ENCODE measurements around the gene CHAF1A.
A peak's percentile ranks its signal among the peaks of the same experiment; 100 is the strongest.

Gene CHAF1A

DNA sequence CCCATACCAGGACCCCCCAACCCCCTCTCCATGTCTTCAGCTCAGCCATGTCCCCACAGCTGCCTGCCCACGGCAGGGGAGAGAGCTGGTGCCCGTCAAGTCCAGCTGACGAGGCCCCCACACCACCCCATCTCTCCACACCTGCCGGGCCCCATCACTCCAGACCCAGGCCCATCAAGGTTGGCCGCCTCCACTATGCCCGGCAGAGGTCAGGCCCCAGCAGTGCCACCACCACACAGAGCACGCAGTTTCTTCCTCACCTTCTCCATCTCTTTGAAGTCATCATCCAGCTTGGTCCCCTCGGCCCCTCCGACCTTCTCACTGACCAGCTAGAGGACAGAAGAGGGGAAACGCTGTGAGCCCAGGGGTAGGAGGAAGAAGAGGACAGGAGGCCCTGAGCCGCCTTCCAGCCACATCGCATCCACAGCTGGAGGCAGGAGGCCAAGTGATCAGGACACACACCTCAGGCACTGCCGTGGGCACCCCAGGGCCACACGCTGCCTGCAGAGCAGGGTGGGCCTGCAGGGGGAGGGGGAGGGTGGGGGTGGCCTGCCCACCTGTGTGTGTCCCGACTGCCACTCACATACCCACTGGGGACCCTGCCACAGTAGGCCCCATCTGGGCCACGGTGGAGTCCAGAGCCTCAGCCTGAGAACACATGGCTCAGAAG is 35.6 kb upstream of the CHAF1A start:
- DNase-seq (ENCODE audit: low read depth in 2 of 2): no peak

DNA sequence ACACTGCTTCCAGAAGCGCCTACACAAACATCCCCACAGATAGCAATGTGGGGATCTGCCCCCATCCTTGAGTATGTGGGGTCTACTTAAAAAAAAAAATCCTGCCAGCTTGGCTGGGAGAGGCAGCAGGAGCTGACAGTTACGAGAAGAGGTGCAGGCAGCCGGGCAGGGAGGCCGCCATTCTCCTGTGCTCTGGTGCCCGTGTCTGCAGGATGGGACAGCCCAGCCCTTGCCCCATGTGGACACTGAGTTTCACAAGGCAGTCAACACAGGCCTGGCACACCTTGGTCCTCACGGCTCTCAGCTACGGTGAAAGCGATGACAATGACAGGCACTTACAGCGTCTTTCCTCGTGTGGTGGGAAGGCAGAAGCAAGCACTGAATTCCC is 35.1 kb upstream of the CHAF1A start:
- no peak for DNase-seq (ENCODE audit: low read depth in 2 of 2)

DNA sequence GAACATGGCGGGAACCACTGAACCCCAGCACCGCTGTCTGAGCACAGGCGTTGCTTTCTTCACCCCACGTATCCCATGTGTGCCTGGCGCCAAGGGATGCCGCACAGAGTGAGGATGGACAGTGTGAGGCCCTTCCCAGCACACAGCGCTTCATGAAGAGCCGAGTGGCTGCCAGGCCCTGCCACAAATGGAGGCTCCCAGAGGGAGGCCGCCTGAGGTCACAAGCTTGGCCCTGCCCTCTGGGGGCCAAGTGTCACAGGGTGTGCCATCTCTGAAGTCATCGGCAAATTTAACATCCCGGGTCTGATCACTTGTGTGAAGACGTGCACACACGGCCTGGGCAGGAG is 34.7 kb upstream of the CHAF1A start:
- no peak for DNase-seq (ENCODE audit: low read depth in 2 of 2)

DNA sequence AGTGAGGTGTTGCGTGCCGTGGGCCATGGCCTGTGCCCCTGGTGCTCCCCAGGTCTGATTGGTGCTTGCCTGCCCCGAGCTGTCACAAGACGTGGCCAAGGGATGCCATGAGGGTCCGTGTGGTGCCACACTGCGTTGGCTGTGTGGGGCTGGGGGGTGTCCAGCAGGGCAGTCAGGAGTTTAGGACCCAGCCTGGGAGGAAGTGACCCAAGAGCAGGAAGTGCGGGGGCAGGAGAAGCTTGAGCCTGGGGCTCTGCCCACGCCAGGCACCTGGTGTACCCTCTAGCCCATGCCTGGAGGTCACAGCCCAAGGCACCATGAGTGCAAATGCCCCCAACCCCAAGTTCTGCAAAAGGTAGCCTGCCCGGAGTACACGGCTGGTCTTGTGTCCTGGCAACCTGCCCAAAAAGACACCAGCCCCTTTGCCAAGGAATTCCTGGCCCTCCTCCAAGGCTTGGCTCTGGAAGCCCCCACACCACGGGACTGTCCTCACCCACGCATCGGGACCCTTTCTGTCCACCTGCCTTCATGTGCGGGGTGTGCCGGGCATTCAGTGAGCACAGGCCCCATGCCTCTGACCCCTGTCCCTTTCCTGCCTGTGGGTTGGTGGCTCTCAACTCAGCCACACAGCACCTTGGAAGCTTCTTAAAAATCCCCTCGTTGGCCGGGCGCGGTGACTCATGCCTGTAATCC is 34.2 kb upstream of the CHAF1A start:
- no peak for DNase-seq (ENCODE audit: low read depth in 2 of 2)

DNA sequence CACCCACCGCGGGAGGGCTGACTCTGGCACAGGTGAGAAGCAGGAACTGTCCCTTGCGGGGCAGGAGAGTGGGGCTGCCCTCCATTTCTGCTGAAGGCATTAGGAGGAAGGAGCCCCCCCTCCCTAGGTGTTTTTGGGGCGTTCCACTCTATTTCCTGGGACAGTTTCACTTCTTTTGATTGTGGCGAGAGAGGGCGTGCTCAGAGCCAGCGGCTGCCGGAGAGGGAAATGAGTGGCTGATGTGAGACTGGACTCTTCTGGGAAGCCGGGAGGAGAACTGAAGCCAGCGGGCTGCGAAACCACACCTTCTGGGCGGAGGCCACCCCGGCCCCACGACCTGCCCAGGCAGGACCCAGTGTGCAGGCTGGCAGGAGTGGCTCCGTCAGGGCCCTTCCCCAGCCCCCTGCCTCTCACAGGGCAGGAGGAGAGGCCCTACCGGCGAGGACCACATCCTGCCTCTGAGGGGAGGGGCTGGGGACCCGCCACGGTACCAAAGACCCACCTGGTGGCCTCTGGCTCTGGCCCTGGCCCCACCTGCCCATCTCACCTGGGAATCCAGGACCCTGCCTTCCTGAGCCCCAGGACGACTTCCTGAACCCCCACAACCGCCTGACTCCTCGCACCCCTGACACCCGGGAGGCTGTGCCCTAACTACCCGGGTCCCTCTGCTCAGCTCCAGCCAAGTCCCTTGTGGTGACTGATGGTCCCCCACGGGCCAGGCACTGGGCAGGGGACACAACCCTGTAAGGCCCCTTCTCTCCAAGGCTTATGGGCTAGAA is 33.1 kb upstream of the CHAF1A start:
- DNase-seq (ENCODE audit: low read depth in 2 of 2): peak; percentile 54 to 64

DNA sequence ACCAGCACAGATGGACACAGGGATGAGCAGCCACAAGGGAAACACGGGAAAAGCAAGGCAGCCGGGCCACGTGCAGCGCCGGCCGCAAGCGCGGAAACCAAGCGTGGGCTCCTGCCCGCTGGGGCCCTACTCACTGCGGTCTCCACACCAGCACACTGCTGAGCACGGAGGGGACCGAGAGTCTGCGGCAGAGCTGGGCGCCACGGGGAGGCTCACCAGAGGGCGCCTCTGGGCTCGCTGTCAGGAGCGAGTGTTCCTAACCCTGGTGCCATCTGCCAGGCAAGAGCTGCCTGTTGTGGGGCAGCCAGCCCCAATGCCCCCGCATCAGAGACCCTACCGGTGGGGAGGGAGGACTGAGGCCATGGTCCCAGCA is 32.6 kb upstream of the CHAF1A start:
- DNase-seq (ENCODE audit: low read depth in 2 of 2): peak; percentile 74 to 76

DNA sequence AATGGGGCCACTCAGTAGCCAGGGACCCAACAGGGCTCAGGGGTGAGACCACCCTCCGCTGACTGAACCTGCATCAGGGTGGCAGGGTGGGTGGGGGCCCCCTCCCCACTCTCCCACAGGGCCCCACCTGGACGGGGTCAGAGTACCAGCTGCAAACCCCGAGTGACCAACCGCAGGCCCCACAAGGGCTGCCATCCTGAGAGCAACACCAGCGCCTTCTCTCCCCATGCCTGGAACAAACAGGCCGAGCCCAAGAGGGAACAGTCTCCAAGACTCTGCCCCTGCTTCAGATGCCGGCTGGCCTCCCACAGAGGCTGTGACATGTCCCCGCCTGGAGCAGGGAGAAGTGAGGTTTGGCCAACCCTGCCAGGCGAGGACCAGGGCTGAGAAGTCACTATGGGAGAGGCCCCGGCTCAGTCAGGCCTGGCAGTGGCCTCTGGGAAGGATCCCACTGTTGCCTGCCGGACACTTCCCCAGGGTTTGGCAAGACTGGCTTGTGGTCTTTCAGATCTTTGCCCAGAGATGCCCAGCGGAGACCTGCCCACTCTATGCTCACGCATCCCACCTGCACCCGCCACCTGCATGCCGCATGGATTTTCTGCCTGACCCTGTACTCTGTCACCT is 31.9 kb upstream of the CHAF1A start:
- no peak for DNase-seq (ENCODE audit: low read depth in 2 of 2)

DNA sequence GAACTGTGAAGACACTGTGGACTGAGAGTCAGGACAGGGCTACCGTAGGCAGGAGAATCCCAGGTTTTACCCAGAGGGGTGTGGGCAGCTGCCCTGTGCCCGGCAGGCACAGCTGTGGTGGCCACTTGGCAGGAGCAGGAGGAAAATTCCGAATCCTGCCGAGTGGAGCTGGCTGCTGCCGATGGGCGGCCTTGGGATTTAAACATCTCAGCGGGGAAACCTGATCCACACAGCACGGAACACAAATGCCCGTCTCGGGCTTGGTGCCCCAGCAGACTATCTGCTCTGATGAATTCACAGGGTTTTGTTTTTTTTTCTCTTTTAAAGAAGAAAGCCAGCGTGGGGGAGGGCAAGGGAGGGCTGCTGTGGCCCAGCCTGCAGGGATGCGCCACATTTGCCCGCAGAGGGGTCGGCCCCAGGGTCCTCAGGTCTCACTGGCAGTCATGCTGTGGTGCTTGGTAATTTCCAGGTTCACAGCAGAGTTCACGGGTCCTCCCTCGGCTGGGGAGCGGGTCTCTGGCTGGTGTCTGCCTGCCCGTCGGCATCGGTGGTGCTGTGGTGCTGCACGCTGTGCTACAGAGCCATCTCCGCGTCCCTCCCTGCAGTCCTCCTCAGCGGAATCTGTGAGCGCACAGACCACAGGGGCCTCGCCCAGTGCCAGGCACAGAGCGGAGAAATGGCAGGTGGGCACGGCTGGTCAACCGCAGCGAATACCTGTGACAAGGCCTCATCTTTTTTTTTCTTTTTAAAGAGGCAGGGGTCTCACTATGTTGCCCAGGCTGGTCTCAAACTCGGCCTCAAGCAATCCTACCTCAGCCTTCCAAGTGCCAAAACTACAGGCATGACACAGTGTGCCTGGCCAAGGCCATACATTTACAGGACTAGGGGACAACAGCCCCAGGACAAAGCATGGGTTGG is 30.9 kb upstream of the CHAF1A start:
- DNase-seq (ENCODE audit: low read depth in 2 of 2): no peak

DNA sequence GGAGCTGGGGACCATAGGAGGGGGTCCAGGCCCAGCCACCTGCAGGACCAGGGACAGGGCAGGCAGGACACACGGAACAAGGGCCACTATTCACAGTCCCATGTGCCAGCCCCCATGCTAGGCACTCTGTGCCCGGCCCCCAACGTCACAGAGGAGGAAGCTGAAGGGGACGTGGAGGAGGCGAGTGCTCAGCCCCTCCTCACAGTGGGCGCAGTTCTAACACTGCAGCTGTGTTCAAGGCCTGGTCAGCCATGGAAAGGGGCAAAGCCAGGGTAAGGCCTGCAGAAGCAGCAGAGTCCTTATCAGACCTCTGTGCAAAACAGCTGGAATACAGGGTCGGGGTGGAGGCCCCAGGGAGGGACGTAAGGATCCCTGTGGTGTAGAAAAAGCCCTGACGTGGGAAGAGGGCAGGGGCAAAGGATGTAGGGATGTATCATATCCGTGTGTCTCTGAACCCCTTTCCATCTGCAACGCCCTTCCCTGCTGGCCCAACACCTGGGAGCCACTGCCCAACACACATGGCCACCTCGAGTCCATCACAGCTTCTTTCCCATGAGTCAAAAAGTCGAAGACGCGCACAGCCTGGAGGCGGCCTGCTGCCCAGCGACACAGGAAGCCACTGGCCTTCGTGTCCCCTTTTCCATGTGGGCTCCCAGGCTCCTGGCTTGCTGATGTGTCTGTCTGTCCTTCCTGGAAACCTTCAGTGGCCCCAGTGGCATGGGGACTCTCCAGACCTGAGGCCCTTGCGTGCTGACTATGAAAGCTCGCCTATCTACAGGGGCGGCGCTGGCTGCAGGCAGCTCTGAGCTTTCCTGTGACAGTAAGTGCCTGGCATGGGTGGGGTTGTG is 30.1 kb upstream of the CHAF1A start:
- no peak for DNase-seq (ENCODE audit: low read depth in 2 of 2)

DNA sequence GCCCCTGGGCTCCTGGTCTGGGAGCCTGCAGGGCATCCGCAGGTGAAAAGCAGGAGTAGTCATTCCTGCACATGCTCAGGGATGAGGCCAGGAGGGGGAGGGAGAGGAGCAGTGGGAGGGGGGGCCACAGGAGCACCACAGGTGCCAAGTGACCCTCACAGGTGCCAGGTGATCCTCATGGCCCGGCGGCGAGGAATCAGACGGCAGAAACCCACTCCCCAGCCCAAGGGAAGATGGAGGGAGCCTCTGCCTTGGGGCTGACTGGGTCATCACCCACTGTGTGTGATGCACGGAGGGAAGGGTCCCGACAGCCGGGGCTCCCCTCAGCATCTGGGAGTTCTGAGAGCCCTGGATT is 29.4 kb upstream of the CHAF1A start:
- DNase-seq (ENCODE audit: low read depth in 2 of 2): no peak

DNA sequence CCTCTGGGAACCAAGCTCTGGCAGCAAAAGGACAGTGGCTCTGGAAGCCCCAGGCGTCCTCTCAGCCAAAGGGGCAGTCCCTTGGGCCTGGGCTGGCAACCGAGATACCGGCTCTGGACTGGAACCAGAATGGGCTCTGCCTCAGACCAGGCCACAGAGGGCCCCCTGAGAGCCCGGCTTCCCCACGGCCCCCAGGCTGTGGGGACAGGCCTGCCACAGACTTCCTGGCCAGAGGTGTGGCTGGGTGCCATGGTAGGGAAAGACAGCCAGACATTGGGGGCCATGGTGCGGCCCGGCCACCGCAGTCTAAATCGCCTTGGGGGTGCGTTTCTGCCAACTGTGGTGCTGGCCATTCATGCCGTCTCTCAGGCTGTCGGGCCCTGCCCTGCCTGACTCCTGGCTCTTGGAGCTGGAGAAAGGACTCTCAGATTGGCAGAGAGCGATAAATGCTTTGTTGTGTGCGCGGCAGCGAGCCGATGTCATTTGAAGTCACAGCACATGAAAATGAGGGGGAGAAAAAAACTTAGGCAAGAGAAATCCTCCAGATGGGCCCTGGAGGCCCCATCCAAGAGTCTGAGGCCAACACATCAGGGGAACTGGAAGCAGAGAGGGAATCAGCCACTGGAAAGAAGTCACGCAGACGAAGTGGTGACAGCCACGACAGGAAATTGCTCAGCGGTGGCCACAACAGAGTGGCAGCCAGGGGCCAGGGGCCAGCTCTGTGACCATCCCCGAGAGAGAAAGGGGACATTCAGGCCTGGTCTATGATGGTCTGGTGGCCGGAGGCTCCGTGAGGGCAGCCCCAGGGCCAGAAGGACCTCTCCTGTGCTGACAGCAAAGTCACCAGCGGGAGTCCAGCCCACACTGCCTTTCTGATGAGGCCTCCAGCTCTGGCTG is 28.6 kb upstream of the CHAF1A start:
- DNase-seq (ENCODE audit: low read depth in 2 of 2): no peak

DNA sequence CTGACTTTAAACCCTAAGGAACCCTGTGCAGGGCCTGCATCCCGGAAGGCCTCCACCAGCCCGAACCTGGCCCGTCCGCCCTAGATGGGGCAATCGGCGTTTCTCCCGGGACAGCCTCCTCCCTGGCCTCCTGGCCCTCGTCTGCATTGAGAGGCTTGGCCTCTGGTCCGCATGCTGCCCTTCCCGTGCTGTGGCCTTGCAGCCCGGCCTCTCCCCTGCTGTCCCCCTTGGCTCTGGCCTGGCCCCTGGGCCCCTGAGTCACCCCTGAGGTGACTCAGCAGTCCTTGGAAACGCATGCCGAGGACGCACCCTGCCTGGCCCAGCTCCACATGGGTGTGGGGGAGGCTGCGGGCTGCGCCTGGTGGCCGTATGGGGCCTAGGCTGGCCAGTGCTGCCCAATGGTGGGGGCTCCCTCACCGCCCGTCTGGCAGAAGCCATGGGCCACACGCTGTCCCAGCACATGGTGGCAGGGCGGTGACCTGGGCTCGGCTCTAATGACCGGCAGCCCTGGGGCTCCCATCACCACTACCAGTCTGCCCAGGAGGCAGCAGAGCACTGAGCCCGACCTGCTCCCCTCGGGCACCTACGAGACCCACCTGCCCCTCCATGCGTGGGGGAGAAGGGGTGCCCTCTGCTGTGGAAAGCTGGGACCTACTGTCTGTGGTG is 27.8 kb upstream of the CHAF1A start:
- DNase-seq (ENCODE audit: low read depth in 2 of 2): no peak

DNA sequence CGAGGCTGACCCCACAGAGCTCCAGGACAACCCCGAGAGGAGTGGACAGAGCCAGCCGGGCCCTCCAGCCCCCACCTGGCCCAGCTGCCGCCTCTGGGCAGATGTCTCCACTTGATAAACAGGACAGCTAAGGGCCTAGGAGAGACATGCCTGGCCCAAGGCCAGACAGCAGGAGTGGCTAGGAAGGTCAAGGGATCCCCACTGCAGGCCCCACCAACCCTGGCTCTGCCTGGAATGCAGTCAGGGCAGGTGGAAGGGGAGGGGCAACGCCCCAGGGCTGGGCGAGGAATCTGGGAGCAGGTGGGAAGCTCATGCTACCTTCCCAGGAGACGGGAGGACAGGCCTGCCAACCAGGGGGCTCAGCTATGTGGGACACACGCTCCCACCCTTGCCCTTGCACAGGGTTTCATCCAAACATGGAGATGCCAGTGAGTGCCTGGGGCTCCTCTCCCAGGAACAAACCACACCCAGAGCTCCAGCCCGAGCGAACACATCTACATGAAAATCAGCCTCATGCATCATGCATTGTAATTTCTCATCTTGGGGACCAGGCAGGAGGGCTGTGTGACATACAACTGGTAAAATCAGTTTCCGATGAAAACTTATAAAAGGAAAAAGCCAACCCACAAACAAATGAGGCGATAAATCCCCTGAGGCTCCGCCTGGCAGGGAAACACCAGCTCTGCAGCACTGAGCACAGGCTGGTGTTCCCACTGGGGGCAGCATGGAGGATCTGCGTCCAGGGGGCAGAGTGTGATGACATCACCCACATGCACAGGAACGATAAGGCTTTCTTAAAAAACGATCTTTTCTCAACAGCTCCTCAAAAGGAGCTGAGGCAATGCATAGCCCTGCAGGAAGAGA is 27.0 kb upstream of the CHAF1A start:
- no peak for DNase-seq (ENCODE audit: low read depth in 2 of 2)

DNA sequence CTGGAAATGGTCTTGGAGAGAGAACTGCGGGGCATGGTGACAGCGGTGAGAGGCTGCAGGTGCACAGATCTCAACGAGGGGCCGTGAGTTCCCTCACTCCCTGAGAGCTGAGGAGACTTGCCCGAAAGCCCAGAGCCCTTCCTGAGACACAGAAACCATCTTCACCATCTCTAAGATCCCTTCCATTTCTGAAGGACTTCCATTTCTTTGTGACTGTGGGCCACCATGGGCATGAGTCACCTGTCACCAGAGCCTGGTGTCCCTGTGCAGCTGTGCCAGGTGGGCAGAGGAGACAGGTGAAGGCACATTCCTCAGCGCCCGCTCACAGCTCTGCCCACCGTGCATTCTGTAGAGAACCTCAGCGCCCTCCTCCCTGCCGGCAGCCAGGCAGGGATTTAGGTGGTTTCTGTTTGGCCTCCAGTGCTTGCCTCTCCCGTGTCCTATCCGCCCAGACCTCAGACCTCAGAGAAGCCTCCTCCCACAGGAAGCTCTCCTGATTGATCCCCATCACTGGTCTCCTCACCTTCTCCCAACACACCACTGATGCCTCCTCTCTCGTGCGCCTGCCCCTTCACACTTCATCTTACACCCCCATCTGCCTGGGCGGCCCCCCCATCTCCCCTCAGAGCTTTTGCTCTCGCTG is 26.3 kb upstream of the CHAF1A start:
- no peak for DNase-seq (ENCODE audit: low read depth in 2 of 2)

DNA sequence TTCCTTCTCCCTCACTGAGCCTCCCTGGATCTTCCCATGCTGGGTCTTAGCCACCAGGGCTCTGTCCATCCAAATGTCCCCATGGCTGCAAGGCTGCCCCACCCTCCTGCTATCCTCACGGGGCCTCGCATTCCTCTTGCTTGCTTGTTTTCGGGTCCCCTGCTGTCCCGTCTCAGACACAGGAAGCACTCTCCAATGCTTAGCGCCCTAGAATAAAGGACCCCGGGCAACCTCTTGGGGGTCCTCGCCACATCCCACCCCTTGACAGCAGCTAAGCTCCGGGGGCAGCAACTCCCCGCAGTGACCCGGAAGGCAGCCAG is 25.8 kb upstream of the CHAF1A start:
- no peak for DNase-seq (ENCODE audit: low read depth in 2 of 2)

DNA sequence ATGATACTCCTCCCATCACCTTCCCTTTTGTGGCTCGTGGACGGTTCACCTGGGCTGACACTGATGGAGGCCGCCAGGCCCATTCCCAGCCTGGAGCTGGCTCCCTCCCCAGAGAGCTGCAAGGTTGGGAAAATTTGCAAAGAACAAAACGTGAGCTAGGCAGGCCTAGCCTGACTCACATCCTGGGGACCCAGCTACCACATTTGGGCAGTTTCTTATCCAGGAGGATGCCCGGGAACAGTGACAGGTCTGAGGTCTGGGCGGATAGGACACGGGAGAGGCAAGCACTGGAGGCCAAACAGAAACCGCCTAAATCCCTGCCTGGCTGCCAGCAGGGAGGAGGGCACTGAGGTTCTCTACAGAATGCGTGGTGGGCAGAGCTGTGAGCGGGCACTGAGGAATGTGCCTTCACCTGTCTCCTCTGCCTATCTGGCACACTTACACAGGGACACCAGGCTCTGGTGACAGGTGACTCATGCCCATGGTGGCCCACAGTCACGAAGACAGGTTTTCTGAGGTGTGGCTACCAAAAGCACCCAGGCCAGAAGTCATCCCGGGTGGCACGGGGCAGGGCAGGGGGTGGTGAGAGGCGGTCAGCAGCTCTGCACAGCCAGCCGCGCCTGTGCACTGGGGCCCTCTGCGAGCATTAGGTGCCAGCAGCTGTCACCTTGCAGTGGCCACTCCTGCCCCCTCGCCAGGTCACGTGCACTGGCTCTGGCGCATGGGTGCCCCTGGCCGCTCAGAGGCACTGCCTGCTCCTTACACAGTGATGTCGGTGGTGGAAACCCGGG is 25.3 kb upstream of the CHAF1A start:
- no peak for DNase-seq (ENCODE audit: low read depth in 2 of 2)

DNA sequence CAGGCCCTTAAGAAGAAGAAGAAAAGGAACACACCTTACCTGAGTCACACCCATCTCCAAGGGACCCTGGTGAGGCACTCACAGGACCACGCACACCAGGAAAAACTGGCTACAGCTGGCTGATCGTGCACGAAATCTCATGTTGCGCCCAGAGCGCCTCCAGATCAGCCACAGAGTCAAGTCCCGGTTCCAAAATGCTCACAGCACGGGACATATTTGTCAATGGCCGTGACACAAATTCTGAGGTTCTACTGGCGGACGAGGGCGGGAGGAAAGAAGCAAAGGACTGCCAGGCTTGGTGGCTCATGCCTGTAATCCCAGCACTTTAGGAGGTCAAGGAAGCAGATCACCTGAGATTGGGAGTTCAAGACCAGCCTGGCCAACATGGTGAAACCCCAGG is 23.6 kb upstream of the CHAF1A start:
- no peak for DNase-seq (ENCODE audit: low read depth in 2 of 2)

All from stimulated activated CD8-positive, alpha-beta memory T cell treated with anti-CD3 and anti-CD28 coated beads, Interleukin-2, amount 100 ng/mL, for 48 hours (primary cell).